ENCODE data around the gene TTC22. TPM values are rescaled to one million over a fixed set of nuclear protein-coding genes. Genes with fewer than 3 reads are reported as not detected.

TTC22 gene
- total RNA-seq, 2 donors from 2014 or later: 12.2 to 15.6 TPM

GRCh38 chr1:54816951-54817350 is 15.8 kb upstream of the TTC22 start:
- Histone ChIP-seq H3K27ac (no peak overlapping the region), H3K36me3 (replicated peaks in 1 of 2; ENCODE audit: insufficient read depth in 1 of 2, low read depth in 2 of 2) (no peaks in the 10 kb centered on the region), H3K27me3 (no peaks in the 10 kb centered on the region), H3K9me3 (no peaks in the 10 kb centered on the region), H3K4me1 (no peaks in the 10 kb centered on the region), H3K4me3 (no peak overlapping the region)
- TF ChIP-seq POLR2A (IDR thresholded peaks at IDR 0.05): no peak
- no peak for TF ChIP-seq CTCF (IDR thresholded peaks at IDR 0.05)
- no peak for ATAC-seq
- WGBS, 2 donors: 81 to 87% methylated on average over 11 to 13 of the region's 13 CpGs
- DNase-seq: no peak
- intact Hi-C loops (cut with DNase I): loop anchor here (10.0 kb wide), 3 partner anchors 142 to 742 kb away; no protein-coding TSS in a partner anchor

DNA sequence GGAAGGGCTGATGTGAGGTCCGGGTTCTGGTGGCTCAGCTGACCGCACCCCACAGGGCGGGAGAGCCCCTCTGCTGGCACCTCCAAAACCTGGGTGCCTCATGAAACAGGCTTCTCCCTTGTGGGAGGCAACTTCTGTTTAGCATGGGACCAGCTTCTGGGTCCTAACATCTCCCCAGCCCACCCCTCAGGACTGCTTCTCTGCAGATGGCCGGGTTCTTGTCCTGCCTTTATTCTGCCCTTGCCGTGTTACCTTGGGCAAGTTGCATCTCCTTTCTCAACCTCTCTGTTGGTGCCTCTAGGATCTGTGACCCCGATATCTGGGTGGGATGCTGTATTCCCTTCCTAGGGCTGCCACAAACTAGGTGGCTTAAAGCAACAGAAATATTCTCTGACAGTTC is 15.0 kb upstream of the TTC22 start:
- DNase-seq: no peak
- ATAC-seq: no peak
- H3K4me1 ChIP-seq: no peaks in the 10 kb centered on the region
- H3K36me3 ChIP-seq (replicated peaks in 1 of 2; ENCODE audit: insufficient read depth in 1 of 2, low read depth in 2 of 2): no peaks in the 10 kb centered on the region
- H3K27me3 ChIP-seq: no peaks in the 10 kb centered on the region
- H3K27ac ChIP-seq: no peak overlapping the region
- WGBS, 2 donors: 65 to 75% methylated on average over 4 to 6 of the region's 6 CpGs
- H3K4me3 ChIP-seq: no peak overlapping the region
- intact Hi-C loops (cut with DNase I): loop anchor here (10.0 kb wide), 3 partner anchors 141 to 741 kb away; no protein-coding TSS in a partner anchor
- TF ChIP-seq CTCF (IDR thresholded peaks at IDR 0.05): no peak
- no peaks in the 10 kb centered on the region for H3K9me3 ChIP-seq

DNA sequence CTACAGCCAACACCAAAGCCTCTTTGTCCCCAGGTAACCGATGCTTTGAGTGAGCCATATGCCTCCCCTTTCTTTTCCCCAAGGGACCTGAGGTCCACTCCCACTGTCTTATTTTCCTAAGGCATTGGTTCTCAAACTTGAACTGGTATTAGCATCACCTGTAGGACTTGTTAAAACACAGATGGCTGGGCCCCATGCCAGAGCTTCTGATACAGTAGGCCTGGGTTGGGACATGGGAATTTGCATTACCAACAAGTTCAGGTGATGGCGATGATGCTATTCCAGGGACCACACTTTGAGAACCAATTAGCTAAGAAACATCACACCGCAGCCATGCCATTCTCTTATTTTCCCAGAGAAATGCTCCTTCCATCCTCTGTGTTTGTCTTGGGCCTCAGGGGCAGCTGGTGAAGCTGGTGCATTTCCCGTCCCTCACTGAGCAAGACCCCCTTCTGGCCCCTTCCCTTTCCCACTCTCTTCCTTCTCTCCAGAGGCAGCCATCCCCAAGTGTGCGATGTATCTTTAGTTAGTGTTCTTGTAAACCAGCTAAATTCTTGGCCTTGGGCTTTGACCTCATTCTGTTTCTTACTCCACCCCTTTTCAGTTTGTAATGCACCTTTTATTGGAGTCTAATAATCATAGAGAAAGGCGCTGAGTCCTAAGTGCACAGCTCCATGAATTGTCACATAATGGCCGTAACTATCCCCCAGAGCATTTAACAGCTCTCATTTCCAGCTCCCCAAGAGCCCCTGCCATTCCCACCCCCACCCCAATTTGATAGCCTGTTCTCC is 14.2 kb upstream of the TTC22 start:
- H3K27me3 ChIP-seq: no peaks in the 10 kb centered on the region
- H3K4me3 ChIP-seq: no peak overlapping the region
- DNase-seq: no peak
- intact Hi-C loops (cut with DNase I): loop anchor here (10.0 kb wide), 3 partner anchors 140 to 740 kb away; no protein-coding TSS in a partner anchor
- H3K9me3 ChIP-seq: no peaks in the 10 kb centered on the region
- ATAC-seq: no peak
- H3K27ac ChIP-seq: no peak overlapping the region
- no peaks in the 10 kb centered on the region for H3K4me1 ChIP-seq
- 87 to 90% methylated on average over 7 of the region's 7 CpGs for WGBS, 2 donors
- TF ChIP-seq CTCF (IDR thresholded peaks at IDR 0.05) (no peak), POLR2A (IDR thresholded peaks at IDR 0.05) (no peak)
- H3K36me3 ChIP-seq (replicated peaks in 1 of 2; ENCODE audit: insufficient read depth in 1 of 2, low read depth in 2 of 2): no peaks in the 10 kb centered on the region

GRCh38 chr1:54814571-54814970 is 13.4 kb upstream of the TTC22 start:
- WGBS, 2 donors: 83% methylated on average over 5 of the region's 5 CpGs
- Histone ChIP-seq H3K27me3 (no peaks in the 10 kb centered on the region), H3K27ac (no peak overlapping the region), H3K36me3 (replicated peaks in 1 of 2; ENCODE audit: insufficient read depth in 1 of 2, low read depth in 2 of 2) (no peaks in the 10 kb centered on the region), H3K9me3 (no peaks in the 10 kb centered on the region), H3K4me3 (no peak overlapping the region), H3K4me1 (no peaks in the 10 kb centered on the region)
- intact Hi-C loops (cut with DNase I): loop anchor here (10.0 kb wide), 3 partner anchors 140 to 740 kb away; no protein-coding TSS in a partner anchor
- no peak for TF ChIP-seq POLR2A (IDR thresholded peaks at IDR 0.05)
- TF ChIP-seq CTCF (IDR thresholded peaks at IDR 0.05): no peak
- ATAC-seq: no peak
- DNase-seq: no peak

DNA sequence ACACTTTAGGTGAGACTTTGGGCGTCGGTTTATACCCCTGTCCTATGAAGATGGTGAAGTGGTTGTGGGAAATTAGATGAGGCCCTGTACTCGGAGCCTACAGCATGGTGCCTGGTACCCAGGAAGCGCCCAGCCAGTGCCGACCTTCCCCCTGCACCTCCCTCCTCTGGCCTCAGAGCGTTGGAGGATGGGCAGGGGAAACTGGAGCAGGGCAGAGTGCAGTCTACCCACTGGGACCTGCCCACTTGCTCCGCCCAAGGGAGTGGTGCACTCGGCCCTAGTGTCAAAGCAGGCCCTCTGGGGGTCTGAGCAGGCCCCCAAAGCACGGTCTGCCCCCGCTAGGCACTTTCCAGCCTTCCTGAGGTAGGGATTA is 13.0 kb upstream of the TTC22 start:
- H3K27ac ChIP-seq: no peak overlapping the region
- DNase-seq: no peak
- no peaks in the 10 kb centered on the region for H3K4me1 ChIP-seq
- H3K4me3 ChIP-seq: no peak overlapping the region
- H3K36me3 ChIP-seq (replicated peaks in 1 of 2; ENCODE audit: insufficient read depth in 1 of 2, low read depth in 2 of 2): no peaks in the 10 kb centered on the region
- WGBS, 2 donors: 82 to 91% methylated on average over 6 of the region's 10 CpGs
- intact Hi-C loops (cut with DNase I): loop anchor here (10.0 kb wide), 3 partner anchors 139 to 739 kb away; no protein-coding TSS in a partner anchor
- no peaks in the 10 kb centered on the region for H3K9me3 ChIP-seq
- H3K27me3 ChIP-seq: no peaks in the 10 kb centered on the region
- TF ChIP-seq POLR2A (IDR thresholded peaks at IDR 0.05) (no peak), CTCF (IDR thresholded peaks at IDR 0.05) (no peak)
- ATAC-seq: no peak
